Activated CD4-positive, CD25-positive, alpha-beta regulatory T cell (primary cell): Measurements from ENCODE around the gene KIF5C.
"Not testable (repeated sequence)": the region's sequence is repeated elsewhere in the genome, so short reads cannot be mapped to it uniquely, and the experiment has no call there.

Source experiments
- DNase-seq, 4 experiments: peaks; one replicate each; lab custom pipeline; 2025; lab: John Stamatoyannopoulos, UW

Gene KIF5C

GRCh38 chr2:148965623-148966437 lies 90.8 kb downstream of the KIF5C start:
- DNase-seq, result no peak

- no peak for DNase-seq
Measured at GRCh38 chr2:148966438-148966758, 91.4 kb downstream of the KIF5C start.

- no peak for DNase-seq
Measured at GRCh38 chr2:148967056-148967455, 92.0 kb downstream of the KIF5C start.

GRCh38 chr2:148967578-148967977 lies 92.6 kb downstream of the KIF5C start:
- DNase-seq, result no peak

GRCh38 chr2:148968301-148968700 lies 93.3 kb downstream of the KIF5C start:
- no peak for DNase-seq

GRCh38 chr2:148968776-148969319 lies 93.8 kb downstream of the KIF5C start:
- DNase-seq, result no peak

- no peak for DNase-seq
Measured at GRCh38 chr2:148969659-148970061, 94.6 kb downstream of the KIF5C start.

GRCh38 chr2:148970385-148970784 lies 95.4 kb downstream of the KIF5C start:
- no peak for DNase-seq

- DNase-seq, result no peak
Measured at GRCh38 chr2:148971547-148971946, 96.5 kb downstream of the KIF5C start.

- no peak for DNase-seq
Measured at GRCh38 chr2:148974095-148974494, 99.1 kb downstream of the KIF5C start.

GRCh38 chr2:148978026-148978685 lies 103.1 kb downstream of the KIF5C start:
- no peak for DNase-seq

- no peak for DNase-seq
Measured at GRCh38 chr2:148978706-148979105, 103.7 kb downstream of the KIF5C start.

- no peak for DNase-seq
Measured at GRCh38 chr2:148979164-148979918, 104.3 kb downstream of the KIF5C start.

- DNase-seq, result no peak
Measured at GRCh38 chr2:148979919-148980277, 104.9 kb downstream of the KIF5C start.

- not testable (repeated sequence) for DNase-seq
Measured at GRCh38 chr2:148980496-148980895, 105.5 kb downstream of the KIF5C start.

- DNase-seq, result no peak
Measured at GRCh38 chr2:148981324-148981723, 106.3 kb downstream of the KIF5C start.

- DNase-seq, result no peak
Measured at GRCh38 chr2:148981781-148982180, 106.8 kb downstream of the KIF5C start.

- DNase-seq, result no peak
Measured at GRCh38 chr2:148982282-148982681, 107.3 kb downstream of the KIF5C start.

- no peak for DNase-seq
Measured at GRCh38 chr2:148983896-148984295, 108.9 kb downstream of the KIF5C start.

GRCh38 chr2:148984449-148984848 lies 109.4 kb downstream of the KIF5C start:
- no peak for DNase-seq

GRCh38 chr2:148987286-148987685 lies 112.3 kb downstream of the KIF5C start:
- DNase-seq, result no peak

GRCh38 chr2:148988337-148988736 lies 113.3 kb downstream of the KIF5C start:
- DNase-seq, result no peak
